Measurements from ENCODE around the gene ZBED6.

- TF ChIP-seq, protein P1, sequence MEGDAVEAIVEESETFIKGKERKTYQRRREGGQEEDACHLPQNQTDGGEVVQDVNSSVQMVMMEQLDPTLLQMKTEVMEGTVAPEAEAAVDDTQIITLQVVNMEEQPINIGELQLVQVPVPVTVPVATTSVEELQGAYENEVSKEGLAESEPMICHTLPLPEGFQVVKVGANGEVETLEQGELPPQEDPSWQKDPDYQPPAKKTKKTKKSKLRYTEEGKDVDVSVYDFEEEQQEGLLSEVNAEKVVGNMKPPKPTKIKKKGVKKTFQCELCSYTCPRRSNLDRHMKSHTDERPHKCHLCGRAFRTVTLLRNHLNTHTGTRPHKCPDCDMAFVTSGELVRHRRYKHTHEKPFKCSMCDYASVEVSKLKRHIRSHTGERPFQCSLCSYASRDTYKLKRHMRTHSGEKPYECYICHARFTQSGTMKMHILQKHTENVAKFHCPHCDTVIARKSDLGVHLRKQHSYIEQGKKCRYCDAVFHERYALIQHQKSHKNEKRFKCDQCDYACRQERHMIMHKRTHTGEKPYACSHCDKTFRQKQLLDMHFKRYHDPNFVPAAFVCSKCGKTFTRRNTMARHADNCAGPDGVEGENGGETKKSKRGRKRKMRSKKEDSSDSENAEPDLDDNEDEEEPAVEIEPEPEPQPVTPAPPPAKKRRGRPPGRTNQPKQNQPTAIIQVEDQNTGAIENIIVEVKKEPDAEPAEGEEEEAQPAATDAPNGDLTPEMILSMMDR (IDR thresholded peaks at IDR 0.05) = no peak
- TF ChIP-seq ZFX (IDR thresholded peaks at IDR 0.05; ENCODE audit: borderline replicate concordance) = no peak
Measured at GRCh38 chr1:203799971-203800370, 4.5 kb downstream of the ZBED6 start.

Measured in 22Rv1 (cell line).